Astrocyte of the hippocampus (primary cell): ENCODE results near the gene DYNLRB1.
"Not testable (repeated sequence)": the region's sequence is repeated elsewhere in the genome, so short reads cannot be mapped to it uniquely, and the experiment has no call there.

Source experiments
- DNase-seq: peaks from one replicate; pipeline ENCODE4 v3.0.0; 2011; ENCODE audit warnings: low read depth, low spot score

The DYNLRB1 gene

DNA sequence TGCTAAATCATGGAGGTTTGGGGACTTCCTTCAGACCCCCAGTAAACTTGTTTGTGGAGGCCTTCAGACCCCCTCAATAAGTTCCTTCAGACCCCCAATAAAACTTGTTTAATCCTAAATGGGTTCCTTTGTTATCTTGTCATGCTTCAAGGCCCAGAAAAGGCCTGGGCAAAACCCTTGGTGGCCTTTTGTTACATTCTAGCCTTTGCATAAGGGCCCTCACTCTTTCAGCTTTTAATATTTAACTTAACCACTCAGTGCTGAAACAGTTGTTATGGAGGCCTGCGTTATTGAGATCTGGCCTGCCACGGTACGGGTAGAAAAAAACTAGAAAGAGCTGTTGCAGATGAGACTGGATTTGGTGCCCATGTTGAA lies 4.3 kb upstream of the DYNLRB1 start:
- DNase-seq: no peak

DNA sequence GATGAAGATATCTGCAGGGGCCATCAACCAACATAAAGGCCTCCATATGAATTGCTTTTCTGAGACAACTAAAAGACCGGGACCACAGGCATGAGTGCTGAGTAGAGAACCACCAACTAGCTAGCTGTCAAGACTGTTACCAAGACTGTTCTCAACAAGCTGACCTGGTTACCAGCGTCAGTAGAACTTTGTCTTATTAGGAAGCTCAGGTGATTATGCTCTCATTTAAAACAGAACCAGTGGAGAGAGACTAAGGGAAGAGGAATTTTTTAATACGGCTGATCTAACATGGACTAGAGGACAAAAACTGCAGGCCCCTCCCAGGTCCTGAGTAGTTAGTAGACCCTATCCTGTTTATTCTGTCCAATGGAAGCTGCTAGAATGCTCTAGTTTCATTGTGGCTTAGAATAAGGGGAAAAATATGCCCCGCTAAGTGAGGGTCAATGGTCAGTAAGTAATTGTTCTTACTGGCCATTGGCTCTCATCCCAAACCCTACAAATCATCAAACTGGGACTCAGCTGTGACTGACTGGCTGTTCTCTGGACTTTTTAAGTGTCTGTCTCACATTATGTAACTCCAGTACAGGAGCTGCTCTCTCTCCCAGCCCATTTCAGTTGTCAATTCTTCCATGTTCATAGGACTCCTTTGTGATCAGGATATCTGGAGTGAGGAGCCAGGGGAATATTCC lies 3.8 kb upstream of the DYNLRB1 start:
- DNase-seq: no peak

DNA sequence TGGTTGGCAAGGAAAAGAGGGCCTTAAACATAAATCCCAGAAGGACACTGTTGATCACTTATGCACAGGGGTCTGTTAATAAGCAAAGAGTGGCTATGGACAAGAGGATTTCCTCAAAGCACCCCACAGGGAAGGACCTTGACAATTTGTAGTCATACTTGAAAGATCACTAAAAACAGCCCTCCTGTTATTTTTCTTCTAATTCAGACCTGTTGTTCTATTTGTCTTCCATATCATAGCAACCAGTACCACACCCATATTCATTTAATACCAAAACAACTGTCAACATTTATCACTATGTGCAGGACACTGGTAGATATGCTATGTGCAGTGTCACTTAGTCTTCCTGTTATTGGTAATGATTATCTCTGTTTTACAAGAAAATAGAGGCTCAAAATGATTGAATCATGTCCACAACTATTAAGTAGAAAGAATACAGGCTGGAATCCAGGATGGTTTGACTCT lies 3.2 kb upstream of the DYNLRB1 start:
- no peak for DNase-seq

DNA sequence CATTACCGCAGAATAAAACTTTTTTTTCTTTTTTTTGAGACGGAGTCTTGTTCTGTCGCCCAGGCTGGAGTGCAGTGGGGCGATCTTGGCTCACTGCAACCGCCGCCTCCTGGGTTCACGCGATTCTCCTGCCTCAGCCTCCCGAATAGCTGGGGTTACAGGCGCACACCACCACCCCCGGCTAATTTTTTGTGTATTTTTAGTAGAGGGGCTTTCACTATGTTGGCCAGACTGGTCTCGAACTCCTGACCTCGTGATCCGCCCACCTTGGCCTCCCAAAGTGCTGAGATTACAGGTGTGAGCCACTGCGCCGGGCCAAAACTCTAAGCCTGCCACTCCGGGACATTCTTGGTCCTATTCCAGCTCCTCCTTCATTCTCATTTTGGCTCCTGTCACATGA lies 2.2 kb upstream of the DYNLRB1 start:
- DNase-seq: not testable (repeated sequence)

DNA sequence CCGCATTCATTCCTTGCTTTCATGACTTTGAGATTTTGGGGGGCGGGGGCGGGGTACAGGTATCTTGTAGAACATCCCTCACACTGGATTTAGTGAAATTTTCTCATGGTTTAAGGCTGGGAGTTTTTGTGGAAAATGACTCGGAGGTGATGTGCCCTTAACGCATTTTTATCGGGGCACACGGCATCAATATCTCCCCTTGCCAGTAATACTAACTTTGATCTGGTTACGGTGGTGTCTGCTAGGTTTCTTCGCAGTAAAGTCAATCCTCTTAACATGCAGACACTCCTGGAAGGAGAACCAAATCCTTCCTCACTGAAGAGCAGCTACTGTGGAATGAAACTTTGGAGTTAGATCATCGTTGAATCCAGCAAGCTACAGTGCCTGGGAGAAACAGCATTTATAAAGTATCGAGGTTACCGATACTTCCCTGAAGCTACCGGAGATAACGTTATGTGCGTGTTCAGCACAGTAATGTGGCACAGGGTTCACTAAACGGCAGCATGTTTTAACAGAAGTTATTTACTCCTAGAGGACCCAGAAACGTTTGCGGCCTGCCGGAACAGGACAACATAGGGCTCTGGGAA lies 1.2 kb upstream of the DYNLRB1 start:
- DNase-seq: no peak

DNA sequence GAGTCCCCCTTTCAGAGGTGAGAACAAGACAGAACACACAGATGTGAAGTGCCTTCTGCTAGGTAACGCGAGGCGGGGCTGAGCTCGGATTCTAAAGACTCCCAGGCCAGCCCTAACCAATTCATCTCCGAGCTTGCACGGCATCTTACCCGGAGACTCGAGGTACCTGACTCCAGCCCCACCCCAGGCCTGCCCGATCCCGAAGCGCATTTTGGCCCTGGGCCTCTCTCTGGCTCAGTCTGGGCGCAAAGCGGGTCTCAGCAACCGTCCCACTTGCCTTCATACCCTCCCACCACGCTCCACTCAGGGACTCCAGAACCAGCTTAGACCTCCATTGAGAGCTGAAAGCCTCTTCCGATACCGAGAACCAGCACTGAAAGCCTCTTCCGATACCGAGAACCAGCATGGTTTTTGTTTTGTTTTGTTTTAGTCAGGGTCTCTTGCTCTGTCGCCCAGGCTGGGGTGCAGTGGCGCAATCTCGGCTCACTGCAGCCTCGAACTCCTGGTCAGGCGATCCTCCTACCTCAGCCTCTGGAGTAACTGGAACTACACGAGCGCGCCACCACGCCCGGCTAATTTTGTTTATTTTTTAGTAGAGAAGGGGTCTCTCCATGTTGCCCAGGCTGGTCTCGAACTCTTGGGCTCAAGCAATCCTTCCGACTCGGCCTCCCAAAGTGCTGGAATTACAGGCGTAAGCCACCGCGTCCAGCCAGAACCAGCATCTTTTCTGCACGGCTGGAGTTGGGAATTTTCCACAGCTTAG lies 557 bp upstream of the DYNLRB1 start:
- peak; percentile 74 for DNase-seq

DNA sequence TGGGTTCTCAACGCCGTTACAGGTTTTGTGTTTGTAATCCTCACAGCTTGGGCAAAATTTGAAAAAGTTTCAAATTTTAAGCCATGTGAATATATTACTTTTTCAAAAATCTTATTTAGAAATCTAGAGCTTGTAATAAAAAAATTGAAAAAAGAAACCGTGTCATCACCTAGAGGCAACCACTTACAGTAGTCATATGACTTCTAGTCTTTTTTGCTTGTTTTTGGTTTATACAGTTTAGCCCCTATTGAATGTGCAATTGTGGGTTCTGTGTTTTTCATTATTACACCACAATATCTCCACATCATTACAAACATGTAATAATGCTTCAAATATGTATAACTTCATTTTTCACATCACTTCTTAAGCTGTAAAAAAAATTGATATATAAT lies 888 bp downstream of the DYNLRB1 start:
- no peak for DNase-seq

DNA sequence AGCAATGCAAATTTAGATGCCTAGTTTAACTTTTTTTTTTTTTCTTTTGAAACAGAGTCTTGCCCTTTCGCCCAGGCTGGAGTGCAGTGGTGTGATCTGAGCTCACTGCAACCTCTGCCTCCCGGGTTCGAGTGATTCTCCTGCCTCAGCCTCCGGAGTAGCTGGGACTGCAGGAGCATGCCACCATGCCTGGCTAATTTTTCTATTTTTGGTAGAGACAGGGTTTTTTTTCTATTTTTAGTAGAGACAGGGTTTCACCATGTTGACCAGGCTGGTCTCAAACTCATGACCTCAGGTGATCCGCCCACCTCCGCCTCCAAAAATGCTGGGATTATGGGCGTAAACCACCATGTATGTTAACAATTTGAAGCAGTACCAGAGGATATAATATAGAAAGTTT lies 2.6 kb downstream of the DYNLRB1 start:
- DNase-seq: not testable (repeated sequence)

DNA sequence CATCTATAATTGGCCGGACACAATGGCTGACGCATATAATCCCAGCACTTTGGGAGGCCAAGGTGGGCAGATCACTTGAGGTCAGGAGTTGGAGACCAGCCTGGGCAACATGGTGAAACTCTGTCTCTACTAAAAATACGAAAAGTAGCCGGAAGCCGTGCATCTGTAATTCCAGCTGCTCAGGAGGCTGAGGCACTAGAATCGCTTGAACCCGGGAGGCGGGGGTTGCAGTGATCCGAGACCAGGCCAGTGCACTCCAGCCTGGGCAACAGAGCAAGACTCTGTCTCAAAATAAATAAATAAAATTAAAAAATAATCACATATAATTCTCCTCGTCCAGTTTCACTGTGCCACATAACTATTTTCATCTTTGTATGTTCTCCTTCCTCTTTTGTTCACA lies 3.6 kb downstream of the DYNLRB1 start:
- DNase-seq: not testable (repeated sequence)

DNA sequence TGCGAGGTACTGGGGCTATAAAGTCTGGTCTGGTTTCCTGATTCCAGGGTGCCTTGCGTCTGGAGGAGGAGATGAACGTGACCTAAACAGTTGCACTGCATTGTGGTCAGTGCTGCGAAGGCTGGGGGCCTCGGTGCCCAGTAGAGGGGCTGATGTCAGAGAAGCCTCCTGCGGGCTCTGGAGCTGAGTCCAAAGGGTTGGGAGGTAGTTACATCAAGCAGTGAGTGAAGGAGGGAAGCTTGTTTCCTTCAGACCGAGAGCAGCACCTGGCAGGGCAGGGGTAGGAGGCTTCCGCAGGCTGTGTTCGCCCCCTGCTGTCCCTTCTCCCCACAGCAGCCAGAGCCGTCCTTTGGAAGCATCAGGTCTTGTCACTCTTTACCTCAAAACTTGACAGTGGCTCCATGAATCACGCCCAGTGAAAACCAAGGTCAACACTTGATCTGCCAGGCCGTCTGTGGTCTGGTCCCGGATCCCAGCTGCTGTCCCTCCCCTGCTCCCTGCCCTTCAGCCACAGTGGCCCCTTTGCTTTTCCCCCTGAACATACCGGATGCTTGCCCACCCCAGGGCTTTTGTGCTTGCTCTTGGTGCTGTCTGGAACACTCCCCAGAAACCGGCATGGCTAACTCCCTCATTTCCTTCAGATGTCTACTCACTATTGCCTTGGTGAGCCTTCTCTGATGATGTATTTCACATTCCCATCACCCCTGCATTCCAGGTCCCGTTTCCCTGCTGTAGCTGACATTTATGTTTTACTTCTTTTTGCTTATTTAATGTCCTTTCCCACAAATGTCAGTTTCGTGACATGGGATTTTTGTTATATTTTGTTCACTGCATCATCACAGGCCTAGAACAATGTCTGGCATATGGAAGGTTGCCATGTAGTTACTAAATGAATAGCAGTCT lies 7.0 kb downstream of the DYNLRB1 start:
- peak; percentile 81 for DNase-seq

DNA sequence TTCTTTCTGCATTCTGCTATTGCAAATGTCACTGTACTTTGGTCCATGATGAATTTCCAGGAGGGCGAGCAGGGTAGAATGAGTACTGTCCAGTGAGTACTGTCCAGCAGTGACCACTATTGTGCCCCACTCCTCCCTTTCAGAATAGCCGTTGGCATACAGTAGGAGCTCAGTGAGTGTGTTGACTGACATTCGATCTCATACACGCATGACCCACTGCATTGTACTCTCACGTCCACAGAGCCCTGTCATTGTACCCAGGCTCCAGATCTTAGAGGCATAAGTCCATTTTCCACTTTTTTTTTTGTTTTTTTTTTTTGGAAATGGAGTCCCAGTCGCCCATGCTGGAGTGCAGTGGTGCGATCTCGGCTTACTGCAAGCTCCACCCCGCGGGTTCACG lies 8.2 kb downstream of the DYNLRB1 start:
- no peak for DNase-seq

DNA sequence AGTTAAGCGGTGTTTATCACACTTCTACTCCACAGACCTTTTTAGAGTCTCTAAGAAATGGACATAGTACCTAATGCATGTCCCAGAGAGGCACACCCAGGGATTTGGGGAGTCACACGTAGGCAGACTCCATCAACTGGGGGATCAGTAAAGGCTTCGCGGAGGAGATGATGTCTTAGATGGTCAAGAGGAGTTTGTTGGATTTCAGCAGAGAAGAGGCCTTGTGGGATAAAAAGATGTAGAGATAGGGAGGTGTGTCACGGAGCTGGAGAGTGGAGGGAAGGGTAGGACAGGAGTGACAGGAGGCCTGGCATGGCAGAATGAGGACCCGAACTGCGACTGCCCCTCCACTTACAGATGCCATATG lies 9.1 kb downstream of the DYNLRB1 start:
- no peak for DNase-seq

DNA sequence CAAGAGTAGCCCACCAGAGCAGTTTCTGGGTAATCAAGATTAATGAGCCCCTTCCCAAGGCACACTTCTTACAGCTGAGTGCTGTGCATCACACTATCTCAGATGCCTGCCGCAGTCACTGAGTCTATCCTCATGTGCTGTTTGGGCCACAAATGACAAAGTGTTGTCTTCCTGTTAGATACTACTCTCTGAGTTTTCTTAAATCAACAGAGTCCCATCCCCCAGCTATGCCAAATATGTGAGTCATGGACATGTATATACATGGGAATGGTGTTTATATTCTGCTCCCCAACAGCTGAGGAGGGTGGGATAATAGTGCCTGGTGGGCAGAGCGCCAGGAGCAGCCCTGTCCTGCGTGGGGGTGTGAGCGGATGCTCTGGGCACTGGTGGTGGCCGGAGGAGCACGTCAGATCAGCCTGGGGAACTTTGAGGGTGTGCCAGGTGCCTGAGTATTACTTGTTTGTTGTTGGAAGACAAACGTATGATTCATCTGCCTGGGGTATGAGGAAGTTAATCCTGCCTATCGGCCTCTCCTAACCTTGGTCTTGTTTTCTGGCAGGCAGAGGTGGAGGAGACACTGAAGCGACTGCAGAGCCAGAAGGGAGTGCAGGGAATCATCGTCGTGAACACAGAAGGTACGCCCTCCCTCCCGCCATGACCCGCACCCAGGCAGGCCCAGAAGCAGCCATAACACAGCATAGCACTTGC lies 9.6 kb downstream of the DYNLRB1 start:
- DNase-seq: peak; percentile 95

DNA sequence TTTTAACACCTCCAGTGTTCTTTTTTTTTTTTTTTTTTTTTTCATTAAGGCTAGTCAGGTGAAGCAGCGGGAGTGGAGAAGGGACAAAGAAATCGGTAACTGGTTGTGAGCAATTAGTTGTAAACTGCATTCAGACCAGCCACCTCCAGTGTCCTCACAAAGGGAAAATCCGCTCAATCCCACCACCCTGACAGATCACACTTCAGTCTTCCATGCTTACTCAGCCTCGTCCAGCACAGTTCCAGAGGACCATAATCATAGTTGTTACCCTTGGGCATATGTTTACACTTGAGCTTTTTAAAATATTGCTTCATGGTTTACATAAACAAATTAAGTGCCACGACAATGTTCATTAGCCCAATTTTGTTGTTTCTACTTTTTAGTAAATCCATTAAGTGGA lies 10.2 kb downstream of the DYNLRB1 start:
- DNase-seq: no peak

DNA sequence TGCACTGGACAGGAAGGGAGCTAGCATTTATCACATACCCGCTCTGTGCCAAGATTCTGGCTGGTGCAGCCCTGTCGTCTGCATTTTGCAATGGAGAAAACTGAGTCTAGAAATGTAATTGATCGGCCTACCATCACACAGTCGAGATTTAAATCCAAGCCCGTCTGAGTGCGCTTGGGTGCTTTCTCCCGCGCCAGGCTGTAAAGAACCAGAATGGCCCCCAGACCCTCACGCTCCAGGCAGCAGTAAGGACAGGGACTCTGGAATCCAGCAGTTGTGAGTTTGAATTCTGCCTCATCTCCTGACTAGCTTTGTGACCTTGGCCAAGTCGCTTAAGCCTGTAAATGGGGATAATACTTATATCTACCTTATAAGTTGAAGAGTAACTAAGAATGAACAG lies 10.8 kb downstream of the DYNLRB1 start:
- no peak for DNase-seq

DNA sequence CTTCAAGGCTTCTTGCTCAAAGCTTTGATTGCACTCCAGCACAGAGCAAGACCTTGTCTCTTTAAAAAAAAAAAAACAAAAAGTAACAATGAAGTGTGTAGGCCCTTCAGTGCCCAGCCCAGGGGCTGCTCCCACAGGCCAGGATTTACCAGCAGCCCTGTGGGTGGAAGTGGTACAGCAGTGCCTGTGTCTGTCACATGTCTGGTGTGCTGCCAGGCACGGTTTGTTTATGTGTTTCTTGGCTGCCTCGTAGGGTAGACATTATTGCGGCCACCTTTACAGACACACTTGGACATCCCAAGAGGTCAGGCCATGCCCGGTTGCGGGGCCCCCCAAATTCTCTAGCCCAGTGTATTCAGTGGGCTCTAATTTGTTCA lies 12.7 kb downstream of the DYNLRB1 start:
- peak; percentile 28 for DNase-seq

DNA sequence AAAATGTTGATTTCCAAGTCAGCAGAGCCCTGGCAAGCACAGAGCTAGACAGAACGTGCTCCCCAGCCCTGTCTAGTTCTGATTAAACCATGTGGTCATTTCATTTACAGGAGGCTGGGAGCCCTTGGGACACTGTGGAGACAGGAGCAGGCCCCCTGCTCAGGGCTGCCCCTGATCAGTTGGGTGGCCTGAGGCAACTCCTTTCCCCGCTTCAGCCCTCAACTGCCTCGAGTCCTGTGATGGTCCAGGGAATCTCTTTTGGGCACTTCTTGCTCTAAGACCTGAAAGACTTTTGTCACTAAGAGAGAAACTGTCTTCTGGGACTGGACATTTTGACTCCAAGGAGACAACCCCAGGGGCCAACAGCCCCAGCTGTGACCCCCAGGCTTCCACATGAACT lies 13.5 kb downstream of the DYNLRB1 start:
- DNase-seq: no peak

DNA sequence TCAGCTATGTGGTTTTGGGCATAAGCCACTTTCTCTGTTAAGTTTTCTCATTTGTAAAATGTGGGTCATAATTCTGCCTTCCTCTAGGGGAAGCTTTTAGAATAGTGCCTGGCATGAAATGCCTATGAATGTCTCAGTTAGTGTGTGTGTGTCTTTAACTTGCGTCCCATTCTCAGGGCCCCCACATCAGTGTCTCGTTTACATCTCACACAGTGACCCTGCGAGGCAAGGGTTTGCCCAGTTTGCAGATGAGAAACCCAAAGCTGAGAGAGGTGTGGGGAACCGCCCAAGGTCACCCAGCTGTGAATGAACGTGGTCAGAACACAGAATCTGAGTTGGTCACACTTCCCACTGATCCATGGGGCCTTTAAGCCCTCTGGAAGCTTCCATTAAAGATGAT lies 14.1 kb downstream of the DYNLRB1 start:
- no peak for DNase-seq

DNA sequence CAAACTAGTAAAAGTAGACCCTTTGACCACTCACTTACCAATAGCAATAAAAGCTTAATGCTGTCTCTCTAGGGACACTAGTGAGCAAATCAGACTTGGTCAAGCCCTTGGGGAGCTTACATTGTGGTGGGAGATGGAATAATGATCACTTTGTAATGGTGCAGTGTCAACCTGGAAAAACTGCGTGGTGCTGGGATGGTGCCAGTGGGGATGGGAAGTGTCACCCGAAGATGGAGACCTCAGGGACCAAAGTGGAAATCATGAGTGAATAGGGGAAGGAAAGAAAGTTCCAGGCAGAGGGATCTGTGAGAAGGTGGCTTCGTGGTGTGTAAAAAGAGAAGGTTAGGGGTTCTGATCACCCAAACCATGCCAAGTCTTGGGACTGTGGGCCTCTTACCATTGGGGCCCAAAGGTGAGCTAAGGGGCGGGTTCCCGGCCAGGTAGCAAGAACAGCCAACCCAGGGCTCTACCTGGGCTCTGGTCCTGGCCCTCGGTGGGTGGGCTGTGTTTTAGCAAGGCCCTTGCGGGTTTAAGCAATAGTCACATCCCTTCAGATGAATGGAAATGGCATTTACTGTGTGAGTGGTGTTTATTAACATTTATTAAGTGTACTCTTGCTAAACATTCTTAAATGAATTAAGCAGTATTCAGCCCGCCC lies 15.5 kb downstream of the DYNLRB1 start:
- DNase-seq: no peak

DNA sequence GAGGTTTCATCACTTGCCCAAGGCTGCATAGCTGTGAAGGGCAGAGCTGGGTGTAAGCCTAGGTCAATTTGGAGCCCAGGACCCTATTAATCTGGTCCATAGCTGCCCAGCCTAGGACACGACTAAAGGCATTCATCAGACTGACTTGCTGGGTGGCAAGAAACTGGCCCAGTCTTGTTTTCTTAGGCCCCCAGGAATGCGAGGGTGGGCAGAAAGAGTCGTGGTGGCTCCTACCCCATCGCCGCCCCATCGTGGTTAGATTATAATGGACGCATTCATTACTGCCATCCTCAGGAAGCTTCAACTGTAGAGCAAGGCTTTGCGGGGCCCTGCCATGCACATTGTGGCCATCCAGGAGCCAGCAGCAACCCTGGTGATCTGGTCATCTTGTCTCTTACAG lies 16.1 kb downstream of the DYNLRB1 start:
- peak; percentile 34 for DNase-seq

DNA sequence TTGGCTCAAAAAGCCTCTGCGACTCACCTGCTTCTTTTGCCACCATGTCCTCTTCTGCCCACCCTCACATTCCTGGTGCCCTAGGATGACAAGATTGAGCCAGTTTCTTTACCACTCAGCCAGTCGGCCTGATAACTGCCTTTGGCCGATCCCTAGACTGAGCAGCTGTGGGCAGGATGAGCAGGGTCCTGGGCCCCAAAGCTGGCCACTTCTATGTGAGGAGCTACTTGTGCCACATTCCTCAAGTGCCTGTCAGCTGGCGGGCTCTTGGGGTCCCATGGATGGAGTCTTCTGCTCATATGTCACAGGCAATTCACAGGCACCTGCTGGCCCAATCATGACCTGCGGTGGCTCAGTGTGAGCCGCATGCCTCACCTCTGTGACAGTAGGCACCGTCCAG lies 16.5 kb downstream of the DYNLRB1 start:
- no peak for DNase-seq
